HEK293T (cell line): Measurements from ENCODE around the gene DDX23.

ENCODE experiments used
- ARNT ChIP-seq: fragments of 450-650 bp; IDR thresholded peaks from 2 replicates; pipeline ENCODE4 v1.6.1; 2017; ENCODE audit warnings: mild to moderate bottlenecking
- BHLHE40 ChIP-seq: fragments of 450-650 bp; IDR thresholded peaks from 2 replicates; pipeline ENCODE4 v1.6.1; 2016; ENCODE audit warnings: mild to moderate bottlenecking, moderate library complexity, borderline replicate concordance
- CTBP1 ChIP-seq: fragments of 450-650 bp; IDR thresholded peaks from 2 replicates; pipeline ENCODE4 v1.6.1; 2016; ENCODE audit warnings: borderline replicate concordance
- ELF4 ChIP-seq: fragments of 450-650 bp; IDR thresholded peaks from 2 replicates; pipeline ENCODE4 v1.6.1; 2017; ENCODE audit warnings: antibody characterized with exemption
- FOXA1 ChIP-seq: fragments of 450-650 bp; IDR thresholded peaks from 2 replicates; pipeline ENCODE4 v1.6.1; 2016; ENCODE audit warnings: mild to moderate bottlenecking
- FOXK2 ChIP-seq: fragments of 450-650 bp; IDR thresholded peaks from 2 replicates; pipeline ENCODE4 v1.6.1; 2016; ENCODE audit warnings: mild to moderate bottlenecking
- FOXM1 ChIP-seq: fragments of 450-650 bp; IDR thresholded peaks from 2 replicates; pipeline ENCODE4 v1.6.1; 2017; ENCODE audit warnings: mild to moderate bottlenecking, borderline replicate concordance
- LEF1 ChIP-seq: fragments of 450-650 bp; IDR thresholded peaks from 2 replicates; pipeline ENCODE4 v1.6.1; 2017; ENCODE audit warnings: mild to moderate bottlenecking, borderline replicate concordance
- NFRKB ChIP-seq: fragments of 450-650 bp; IDR thresholded peaks from 2 replicates; pipeline ENCODE4 v1.6.1; 2016; ENCODE audit warnings: mild to moderate bottlenecking, moderate library complexity
- PKNOX1 ChIP-seq: fragments of 450-650 bp; IDR thresholded peaks from 2 replicates; pipeline ENCODE4 v1.6.1; 2016
- SP1 ChIP-seq: fragments of 450-650 bp; IDR thresholded peaks from 2 replicates; pipeline ENCODE4 v1.6.1; 2017
- SUZ12 ChIP-seq: fragments of 450-650 bp; IDR thresholded peaks from 2 replicates; pipeline ENCODE4 v1.6.1; 2016; ENCODE audit warnings: mild to moderate bottlenecking
- TARDBP ChIP-seq: fragments of 450-650 bp; IDR thresholded peaks from 2 replicates; pipeline ENCODE4 v1.6.1; 2016
- ZNF384 ChIP-seq: fragments of 450-650 bp; IDR thresholded peaks from 2 replicates; pipeline ENCODE4 v1.6.1; 2016

GRCh38 chr12:48883305-48884161, 31.6 kb upstream of the DDX23 start:
- TF ChIP-seq FOXA1 (no peak), ARNT (no peak), SP1 (no peak), ZNF384 (no peak), FOXK2 (no peak), ELF4 (no peak), SUZ12 (no peak), NFRKB (no peak), LEF1 (no peak), TARDBP (no peak), CTBP1 (no peak), BHLHE40 (no peak), PKNOX1 (no peak), FOXM1 (no peak)
